ENCODE data around the gene IGFN1. TPM values are rescaled to one million over a fixed set of nuclear protein-coding genes. Genes with fewer than 3 reads are reported as not detected.

IGFN1 gene
- 0.18 TPM for total RNA-seq
- long read RNA-seq, partial matches to known transcripts: 1 of 1 reads
- long read RNA-seq, other reads (novel, unspliced or antisense): 0 of 1 reads

GRCh38 chr1:201190624-201191051 is at the start of gene IGFN1:
TSS of gene IGFN1 (plus strand) at chr1:201190824. CDS start at chr1:201193294, 2,470 bp downstream.
- H3K4me1 ChIP-seq: no peaks in the 10 kb centered on the region
- no peaks in the 10 kb centered on the region for H3K36me3 ChIP-seq
- no peaks in the 10 kb centered on the region for H3K9me3 ChIP-seq
- DNase-seq (no peak), ATAC-seq (no peak)
- intact Hi-C loops (cut with DNase I): no loop called here
- H3K27ac ChIP-seq: no peak within 1 kb of the TSS
- no peak for TF ChIP-seq CTCF (IDR thresholded peaks at IDR 0.05)
- H3K27me3 ChIP-seq (ENCODE audit: low read depth): peaks cover 7% of the 10 kb centered on the region
- H3K4me3 ChIP-seq: no peak within 1 kb of the TSS

GRCh38 chr1:201140941-201141260 is 49.7 kb upstream of the IGFN1 start:
- ATAC-seq (no peak), DNase-seq (no peak)
- no peak overlapping the region for H3K4me3 ChIP-seq
- no peak for TF ChIP-seq CTCF (IDR thresholded peaks at IDR 0.05)
- H3K4me1 ChIP-seq: no peaks in the 10 kb centered on the region
- H3K36me3 ChIP-seq: peaks cover 80% of the 10 kb centered on the region
- no peaks in the 10 kb centered on the region for H3K27me3 ChIP-seq (ENCODE audit: low read depth)
- intact Hi-C loops (cut with DNase I): no loop called here
- H3K27ac ChIP-seq: no peak overlapping the region
- no peaks in the 10 kb centered on the region for H3K9me3 ChIP-seq

GRCh38 chr1:201141418-201141817 is 49.2 kb upstream of the IGFN1 start:
- intact Hi-C loops (cut with DNase I): no loop called here
- Histone ChIP-seq H3K4me1 (no peaks in the 10 kb centered on the region), H3K36me3 (peaks cover 80% of the 10 kb centered on the region), H3K4me3 (no peak overlapping the region), H3K27me3 (ENCODE audit: low read depth) (no peaks in the 10 kb centered on the region), H3K27ac (no peak overlapping the region), H3K9me3 (no peaks in the 10 kb centered on the region)
- DNase-seq (no peak), ATAC-seq (no peak)
- TF ChIP-seq CTCF (IDR thresholded peaks at IDR 0.05): no peak

DNA sequence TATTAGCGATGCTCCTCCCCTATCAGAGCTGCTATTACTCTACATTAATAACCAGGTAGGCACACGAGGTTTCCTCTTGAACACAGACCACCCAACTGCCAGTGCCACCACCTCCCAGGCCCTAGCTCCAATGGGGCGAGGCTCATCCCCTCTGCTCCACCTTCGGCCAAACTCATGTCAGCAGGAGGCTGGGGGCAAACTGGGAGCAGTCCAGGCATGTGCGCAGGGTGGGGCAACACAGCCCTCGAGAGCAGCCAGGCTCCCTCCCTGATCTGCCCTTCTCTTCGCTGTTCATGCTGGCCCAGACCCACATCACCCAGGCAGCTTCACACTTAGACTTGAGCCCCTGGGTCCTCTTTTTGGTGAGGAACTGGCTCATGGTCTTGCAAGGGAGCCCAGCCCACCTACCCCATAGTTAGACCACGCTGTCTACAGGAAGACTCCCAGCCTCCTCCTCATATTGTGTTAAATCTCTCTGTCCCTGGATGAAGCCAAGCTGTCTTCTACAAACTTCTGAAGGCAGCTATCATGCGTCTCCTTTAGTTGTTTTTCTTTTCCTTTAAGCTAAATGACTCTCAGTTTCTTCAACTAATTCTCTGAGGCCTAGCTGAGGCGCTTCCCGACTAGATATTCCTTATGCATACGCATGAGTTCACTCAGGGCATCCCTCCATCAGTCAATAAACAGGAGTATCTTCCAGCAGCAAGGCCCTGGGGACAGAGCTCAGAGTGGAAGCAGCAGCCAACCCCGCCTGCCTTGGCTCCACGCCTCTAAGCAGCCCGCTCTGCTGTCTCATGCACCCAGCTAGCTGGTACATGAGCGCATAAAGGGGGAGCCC is 48.4 kb upstream of the IGFN1 start:
- H3K4me3 ChIP-seq: no peak overlapping the region
- H3K27ac ChIP-seq: no peak overlapping the region
- no peak for ATAC-seq
- no peaks in the 10 kb centered on the region for H3K4me1 ChIP-seq
- H3K9me3 ChIP-seq: no peaks in the 10 kb centered on the region
- TF ChIP-seq CTCF (IDR thresholded peaks at IDR 0.05): no peak
- intact Hi-C loops (cut with DNase I): no loop called here
- H3K36me3 ChIP-seq: peaks cover 87% of the 10 kb centered on the region
- no peak for DNase-seq
- H3K27me3 ChIP-seq (ENCODE audit: low read depth): no peaks in the 10 kb centered on the region

DNA sequence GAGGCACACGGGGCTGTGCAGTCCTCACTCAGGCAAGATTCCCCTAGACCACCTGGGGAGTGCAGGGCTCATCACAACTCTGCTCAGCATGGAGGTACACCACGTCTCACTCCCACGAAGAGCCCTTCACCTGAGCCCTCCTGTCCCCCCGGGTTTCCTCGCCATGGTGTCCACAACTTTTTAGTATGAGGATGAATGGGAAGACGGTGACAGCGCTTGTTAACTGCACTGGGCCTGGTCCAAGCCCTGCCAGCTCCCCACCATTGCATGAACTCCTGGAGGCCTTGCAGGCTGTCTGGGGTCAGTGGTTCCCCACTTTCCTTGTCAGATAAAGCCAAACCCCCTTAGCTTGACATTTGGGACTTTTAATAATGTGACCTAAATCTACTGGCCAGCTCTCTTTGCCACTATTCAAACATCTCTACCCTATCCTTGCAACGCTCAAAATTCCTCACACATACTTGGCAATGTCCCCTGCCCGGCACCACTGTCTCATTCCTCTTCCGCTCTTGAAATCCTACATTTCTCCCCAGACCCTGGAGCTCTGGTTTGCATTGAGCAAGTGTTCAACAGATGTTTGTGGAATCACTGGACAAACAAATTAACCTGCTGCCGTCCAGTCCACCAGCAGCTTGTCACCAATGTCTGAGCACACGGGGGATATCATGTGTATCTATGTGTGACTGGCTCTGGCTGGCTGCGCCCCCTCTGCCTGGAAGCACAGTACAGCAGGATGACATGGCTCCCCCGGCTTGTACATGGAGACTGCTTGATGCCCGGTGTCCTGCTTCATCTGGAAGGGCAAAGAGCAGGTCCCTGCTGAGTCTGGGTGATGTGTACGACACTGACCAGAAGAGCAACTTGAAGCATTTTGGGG is 47.5 kb upstream of the IGFN1 start:
- DNase-seq (no peak), ATAC-seq (peak in 1 of 2 donors; percentile 22)
- Histone ChIP-seq H3K27ac (no peak overlapping the region), H3K4me1 (no peaks in the 10 kb centered on the region), H3K4me3 (no peak overlapping the region), H3K27me3 (ENCODE audit: low read depth) (no peaks in the 10 kb centered on the region), H3K9me3 (no peaks in the 10 kb centered on the region), H3K36me3 (peaks cover 90% of the 10 kb centered on the region)
- intact Hi-C loops (cut with DNase I): no loop called here
- TF ChIP-seq CTCF (IDR thresholded peaks at IDR 0.05): no peak
